Right renal pelvis (tissue), 4 donors: Measurements from ENCODE around the gene SLC2A5. TPM values are rescaled to one million over a fixed set of nuclear protein-coding genes. Genes with fewer than 3 reads are reported as not detected.

Experiments
- DNase-seq, 4 donors: peaks; one replicate each; pipeline ENCODE4 v3.0.0-alpha.2; 2013; ENCODE audit warnings: low read depth in 4 of 4, low spot score in 3 of 4, missing footprints in 1 of 4
- polyA plus RNA-seq, 4 donors: library from polyadenylated mRNA; unstranded; fragments of 120-200 nt; gene quantifications; one replicate each; pipeline ENCODE4 v1.2.1, GENCODE V29; 2013; ENCODE audit not compliant: insufficient read length in 4 of 4

SLC2A5 gene
- polyA plus RNA-seq, 4 donors = 0.64 to 1.8 (median 0.82) TPM

GRCh38 chr1:9065213-9065751, 4.2 kb downstream of the SLC2A5 start:
- DNase-seq = no peak

GRCh38 chr1:9062846-9063245, 6.6 kb downstream of the SLC2A5 start:
- no peak for DNase-seq

GRCh38 chr1:9062021-9062471, 7.4 kb downstream of the SLC2A5 start:
- DNase-seq = no peak

GRCh38 chr1:9061252-9061960, 8.0 kb downstream of the SLC2A5 start:
- no peak for DNase-seq

GRCh38 chr1:9059891-9060744, 9.3 kb downstream of the SLC2A5 start:
- no peak for DNase-seq

GRCh38 chr1:9058465-9058864, 11.0 kb downstream of the SLC2A5 start:
- DNase-seq = no peak

GRCh38 chr1:9057851-9058250, 11.6 kb downstream of the SLC2A5 start:
- no peak for DNase-seq

- no peak for DNase-seq
Measured at GRCh38 chr1:9052272-9053049, 17.0 kb downstream of the SLC2A5 start.

- DNase-seq = no peak
Measured at GRCh38 chr1:9051379-9051778, 18.1 kb downstream of the SLC2A5 start.

- no peak for DNase-seq
Measured at GRCh38 chr1:9050803-9051202, 18.6 kb downstream of the SLC2A5 start.

GRCh38 chr1:9048551-9048950, 20.9 kb downstream of the SLC2A5 start:
- DNase-seq = no peak

GRCh38 chr1:9047019-9047418, 22.4 kb downstream of the SLC2A5 start:
- no peak for DNase-seq

- DNase-seq = no peak
Measured at GRCh38 chr1:9045861-9046510, 23.4 kb downstream of the SLC2A5 start.

- DNase-seq = no peak
Measured at GRCh38 chr1:9044236-9044635, 25.2 kb downstream of the SLC2A5 start.

- DNase-seq = no peak
Measured at GRCh38 chr1:9042272-9042671, 27.2 kb downstream of the SLC2A5 start.

- DNase-seq = no peak
Measured at GRCh38 chr1:9041116-9041779, 28.2 kb downstream of the SLC2A5 start.

- no peak for DNase-seq
Measured at GRCh38 chr1:9040659-9041030, 28.8 kb downstream of the SLC2A5 start.

GRCh38 chr1:9039761-9040658, 29.4 kb downstream of the SLC2A5 start:
- no peak for DNase-seq
